Measurements from ENCODE around the gene AAMP.

AAMP gene

DNA sequence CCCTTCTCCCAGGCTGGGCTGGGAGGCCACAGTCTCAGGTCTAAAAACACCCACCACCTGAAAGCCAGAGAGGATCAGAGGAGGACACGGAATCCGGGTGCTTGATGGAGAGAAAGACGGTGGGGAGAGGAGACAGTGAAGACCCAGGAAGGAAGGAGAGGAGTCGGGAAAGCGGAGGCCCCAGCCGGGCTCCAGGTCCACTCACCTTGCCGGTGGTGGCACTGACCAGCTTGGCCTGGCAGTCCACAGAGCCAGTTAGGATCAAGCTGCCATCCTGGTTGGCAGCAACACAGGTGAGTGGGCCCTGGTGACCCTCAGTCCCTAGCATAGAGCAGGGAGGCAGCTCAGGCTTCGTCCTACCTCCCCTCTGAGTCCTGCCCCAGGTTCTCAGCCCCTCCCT, 4.3 kb downstream of the AAMP start:
- H3K27me3 ChIP-seq (ENCODE audit: insufficient read depth, low read length): no peaks in the 10 kb centered on the region

DNA sequence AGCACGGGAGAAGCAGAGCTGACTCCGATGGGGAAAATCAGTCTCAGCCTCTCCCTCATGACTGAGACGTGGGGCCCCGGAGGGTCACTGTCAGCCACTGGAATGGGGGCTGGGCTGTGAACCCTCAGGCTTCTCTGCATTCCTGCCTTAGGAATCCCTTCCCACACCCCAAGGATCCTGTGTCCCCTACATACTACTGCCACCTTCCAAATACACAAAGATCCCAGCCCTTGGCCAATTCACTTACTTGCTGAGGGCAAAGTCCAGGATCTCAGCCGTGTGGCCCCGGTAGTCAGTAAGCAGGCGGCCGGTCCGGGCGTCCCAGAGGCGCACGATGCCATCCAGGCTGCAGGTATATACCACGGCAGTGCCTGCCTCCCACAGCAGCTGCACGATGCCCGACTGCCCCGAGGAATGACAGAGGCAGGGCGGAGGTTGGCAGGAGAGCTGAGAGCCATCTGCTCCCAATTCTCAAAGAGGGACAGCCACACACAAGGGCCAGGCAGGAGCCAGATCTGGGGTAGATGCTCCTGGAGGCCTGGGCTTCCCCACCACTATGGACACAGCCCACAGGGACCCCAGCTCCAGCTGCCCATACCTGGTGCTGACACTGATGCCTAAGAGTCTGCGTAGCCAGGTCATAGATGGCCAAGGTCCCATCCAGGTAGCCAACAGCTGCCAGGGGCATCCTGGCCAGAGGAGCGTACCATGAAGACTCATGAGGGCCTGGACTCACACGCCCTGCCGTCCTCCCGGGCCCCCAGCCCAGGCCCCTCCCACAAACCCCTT, 5.0 kb downstream of the AAMP start:
- Histone ChIP-seq H2AFZ (ENCODE audit: low read depth, low read length) (no peak overlapping the region), H3K4me1 (ENCODE audit: insufficient read depth, low read length) (peaks cover 20% of the 10 kb centered on the region), H3K27me3 (ENCODE audit: insufficient read depth, low read length) (no peaks in the 10 kb centered on the region), H3K4me3 (ENCODE audit: low read length) (no peak overlapping the region), H3K9me3 (ENCODE audit: low read length) (no peaks in the 10 kb centered on the region), H3K36me3 (ENCODE audit: insufficient read depth, low read length) (peaks cover 41% of the 10 kb centered on the region)

More for the DNA sequence above, 4.3 kb downstream of the AAMP start:
- no peak overlapping the region for H2AFZ ChIP-seq (ENCODE audit: low read depth, low read length)
- peaks cover 41% of the 10 kb centered on the region for H3K36me3 ChIP-seq (ENCODE audit: insufficient read depth, low read length)
- no peaks in the 10 kb centered on the region for H3K9me3 ChIP-seq (ENCODE audit: low read length)
- peaks cover 16% of the 10 kb centered on the region for H3K4me1 ChIP-seq (ENCODE audit: insufficient read depth, low read length)
- H3K4me3 ChIP-seq (ENCODE audit: low read length): no peak overlapping the region

DNA sequence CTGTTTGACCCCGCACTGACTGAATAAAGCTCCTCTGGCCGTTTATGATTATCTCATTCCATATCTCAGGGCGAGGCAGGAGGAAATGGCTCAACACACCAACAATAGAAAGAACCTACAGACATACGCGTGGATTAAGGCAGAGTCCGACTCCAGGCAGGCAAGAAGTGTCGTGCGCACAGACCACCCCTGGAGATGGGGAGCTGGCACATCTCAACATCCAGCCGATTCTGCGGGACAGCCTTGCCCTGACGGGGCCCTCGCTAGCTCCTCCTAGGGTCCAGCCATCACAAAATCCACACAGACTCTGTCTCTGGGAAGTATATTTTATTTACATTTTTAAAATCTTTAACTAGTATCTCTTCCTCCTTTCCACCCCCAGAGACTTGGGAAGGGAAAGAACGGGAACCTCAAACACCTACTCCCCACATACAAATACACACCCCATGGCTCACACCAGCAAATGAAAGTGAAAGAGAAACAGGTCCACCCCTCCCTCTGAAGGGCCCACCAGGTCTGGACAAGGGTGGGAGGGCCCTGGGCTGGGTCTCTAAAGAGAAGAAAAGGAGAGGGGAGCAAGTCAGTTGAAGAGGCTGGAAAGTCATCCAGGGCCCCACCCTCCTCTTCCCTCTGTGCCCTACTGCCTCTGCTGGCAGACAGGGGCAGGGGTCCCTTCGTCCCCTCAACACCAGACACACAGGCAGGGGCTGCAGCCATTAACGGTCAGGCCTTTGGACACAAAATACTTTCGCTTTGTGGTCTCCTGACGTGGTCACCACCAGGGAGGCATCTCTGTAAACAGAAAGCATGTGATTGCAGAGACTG, 5.9 kb downstream of the AAMP start:
- peaks cover 41% of the 10 kb centered on the region for H3K36me3 ChIP-seq (ENCODE audit: insufficient read depth, low read length)
- H3K4me1 ChIP-seq (ENCODE audit: insufficient read depth, low read length): peaks cover 20% of the 10 kb centered on the region
- no peak overlapping the region for H2AFZ ChIP-seq (ENCODE audit: low read depth, low read length)
- no peak overlapping the region for H3K4me3 ChIP-seq (ENCODE audit: low read length)
- no peaks in the 10 kb centered on the region for H3K27me3 ChIP-seq (ENCODE audit: insufficient read depth, low read length)
- H3K9me3 ChIP-seq (ENCODE audit: low read length): no peaks in the 10 kb centered on the region

DNA sequence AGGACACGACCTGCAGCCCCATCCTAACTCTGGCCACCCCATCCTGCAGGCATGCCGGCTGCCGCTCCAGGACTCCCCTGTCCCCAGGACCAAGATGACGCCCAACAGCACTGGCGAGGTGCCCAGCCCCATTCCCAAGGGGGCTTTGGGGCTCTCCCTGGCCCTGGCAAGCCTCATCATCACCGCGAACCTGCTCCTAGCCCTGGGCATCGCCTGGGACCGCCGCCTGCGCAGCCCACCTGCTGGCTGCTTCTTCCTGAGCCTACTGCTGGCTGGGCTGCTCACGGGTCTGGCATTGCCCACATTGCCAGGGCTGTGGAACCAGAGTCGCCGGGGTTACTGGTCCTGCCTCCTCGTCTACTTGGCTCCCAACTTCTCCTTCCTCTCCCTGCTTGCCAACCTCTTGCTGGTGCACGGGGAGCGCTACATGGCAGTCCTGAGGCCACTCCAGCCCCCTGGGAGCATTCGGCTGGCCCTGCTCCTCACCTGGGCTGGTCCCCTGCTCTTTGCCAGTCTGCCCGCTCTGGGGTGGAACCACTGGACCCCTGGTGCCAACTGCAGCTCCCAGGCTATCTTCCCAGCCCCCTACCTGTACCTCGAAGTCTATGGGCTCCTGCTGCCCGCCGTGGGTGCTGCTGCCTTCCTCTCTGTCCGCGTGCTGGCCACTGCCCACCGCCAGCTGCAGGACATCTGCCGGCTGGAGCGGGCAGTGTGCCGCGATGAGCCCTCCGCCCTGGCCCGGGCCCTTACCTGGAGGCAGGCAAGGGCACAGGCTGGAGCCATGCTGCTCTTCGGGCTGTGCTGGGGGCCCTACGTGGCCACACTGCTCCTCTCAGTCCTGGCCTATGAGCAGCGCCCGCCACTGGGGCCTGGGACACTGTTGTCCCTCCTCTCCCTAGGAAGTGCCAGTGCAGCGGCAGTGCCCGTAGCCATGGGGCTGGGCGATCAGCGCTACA, 7.0 kb downstream of the AAMP start:
- H3K9me3 ChIP-seq (ENCODE audit: low read length): no peaks in the 10 kb centered on the region
- no peak overlapping the region for H2AFZ ChIP-seq (ENCODE audit: low read depth, low read length)
- peaks cover 41% of the 10 kb centered on the region for H3K36me3 ChIP-seq (ENCODE audit: insufficient read depth, low read length)
- no peak overlapping the region for H3K4me3 ChIP-seq (ENCODE audit: low read length)
- H3K4me1 ChIP-seq (ENCODE audit: insufficient read depth, low read length): peaks cover 20% of the 10 kb centered on the region
- H3K27me3 ChIP-seq (ENCODE audit: insufficient read depth, low read length): no peaks in the 10 kb centered on the region

DNA sequence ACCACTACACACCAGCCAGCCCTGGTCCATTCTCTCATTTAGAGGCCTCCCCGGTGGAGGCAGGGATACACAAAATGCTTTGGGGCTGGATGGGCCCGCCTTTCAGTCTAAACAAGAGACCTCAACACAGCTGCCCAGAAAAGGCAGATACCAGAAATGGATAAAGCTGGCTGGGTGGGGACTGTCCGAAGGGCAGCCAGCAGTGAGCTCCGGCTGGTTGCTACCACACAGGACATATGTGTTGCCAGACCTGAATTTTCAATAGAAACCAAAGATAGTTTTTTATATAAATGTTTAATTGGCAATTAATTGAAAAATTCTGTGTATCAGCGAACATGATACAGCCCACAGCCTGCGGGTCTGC, 7.7 kb downstream of the AAMP start:
- Histone ChIP-seq H2AFZ (ENCODE audit: low read depth, low read length) (no peak overlapping the region), H3K4me3 (ENCODE audit: low read length) (no peak overlapping the region), H3K9me3 (ENCODE audit: low read length) (no peaks in the 10 kb centered on the region), H3K36me3 (ENCODE audit: insufficient read depth, low read length) (peaks cover 36% of the 10 kb centered on the region), H3K27me3 (ENCODE audit: insufficient read depth, low read length) (no peaks in the 10 kb centered on the region), H3K4me1 (ENCODE audit: insufficient read depth, low read length) (peaks cover 20% of the 10 kb centered on the region)

DNA sequence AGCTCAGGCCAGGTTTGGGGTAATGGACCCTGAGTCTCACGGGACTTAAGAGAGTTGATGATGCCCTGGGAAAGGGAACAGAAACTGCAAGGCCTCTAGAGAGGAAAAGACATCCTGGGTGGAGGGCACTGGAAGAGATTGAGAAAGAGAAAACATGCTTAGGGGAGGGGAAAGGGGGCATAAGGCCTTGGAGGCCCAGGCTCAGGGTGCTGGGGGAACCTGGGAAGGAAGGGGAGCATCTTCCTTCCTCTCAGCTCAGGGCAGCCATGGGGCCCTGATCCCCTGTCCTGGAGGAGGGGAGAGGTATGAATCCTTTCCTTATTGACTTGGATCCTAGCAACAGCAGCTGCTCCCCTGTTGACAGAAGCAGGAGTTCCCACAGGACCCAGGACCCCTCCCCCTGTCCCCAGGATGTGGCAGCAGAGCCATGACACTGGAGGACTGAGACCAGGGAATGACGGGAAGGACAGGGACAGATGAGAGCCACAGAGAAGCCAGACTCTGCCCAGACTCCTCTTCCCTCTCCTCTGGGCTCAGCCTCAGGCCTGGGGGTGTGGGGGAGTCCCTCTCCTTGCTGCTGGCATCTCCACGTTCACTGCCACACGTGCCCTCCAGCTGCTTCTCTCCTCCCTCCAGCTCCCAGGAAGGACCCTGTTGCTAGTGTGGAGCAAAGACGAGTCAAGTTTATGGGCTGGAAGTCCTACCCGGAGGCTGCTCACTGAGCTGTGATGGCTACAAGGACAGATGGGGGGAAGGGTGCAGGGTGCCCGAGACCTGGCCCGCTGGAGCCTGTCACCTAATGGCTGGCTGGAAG, 8.3 kb downstream of the AAMP start:
- no peak overlapping the region for H2AFZ ChIP-seq (ENCODE audit: low read depth, low read length)

DNA sequence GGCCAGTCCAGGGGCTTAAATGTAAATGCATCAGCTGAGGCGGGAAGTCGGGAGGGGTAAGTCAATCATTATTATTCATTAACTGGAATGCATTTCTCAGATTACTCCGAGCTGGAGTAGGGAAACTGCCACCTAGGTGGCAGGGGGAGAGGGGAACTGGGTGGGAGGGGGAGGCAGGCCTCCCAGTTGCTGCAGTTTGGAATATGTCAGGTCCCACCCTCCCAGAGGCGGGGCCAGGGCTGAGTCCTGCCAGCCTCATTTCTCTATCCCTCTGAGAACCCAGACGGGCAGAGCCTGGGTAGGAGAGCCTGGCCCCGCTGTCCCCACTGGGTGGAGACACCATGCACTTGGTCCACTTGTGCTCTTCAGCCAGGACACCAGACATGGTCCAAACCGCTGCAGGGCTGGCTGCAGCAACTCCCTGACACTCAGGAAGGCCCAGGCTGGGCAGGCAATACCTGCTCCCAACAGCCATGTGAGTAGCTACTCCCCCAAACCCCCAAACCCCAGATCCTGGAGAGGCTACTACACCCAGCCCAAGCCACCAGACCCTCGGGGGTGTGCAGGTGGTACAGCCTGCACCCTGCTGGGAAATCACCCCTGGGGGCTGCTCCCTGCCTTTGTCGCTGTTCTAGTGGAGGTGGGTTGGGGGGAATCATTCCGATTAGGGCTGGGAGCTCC, 9.1 kb downstream of the AAMP start, which contains the start of gene GPBAR1:
TSS of gene GPBAR1 (plus strand) at position 274 of the 681 bp plus-strand sequence. CDS start 1,710 bp downstream, outside the sequence.
- Histone ChIP-seq H3K36me3 (ENCODE audit: insufficient read depth, low read length) (peaks cover 26% of the 10 kb centered on the region), H3K4me3 (ENCODE audit: low read length) (no peak within 1 kb of the TSS), H3K9me3 (ENCODE audit: low read length) (no peaks in the 10 kb centered on the region), H3K4me1 (ENCODE audit: insufficient read depth, low read length) (peaks cover 20% of the 10 kb centered on the region), H3K27me3 (ENCODE audit: insufficient read depth, low read length) (no peaks in the 10 kb centered on the region), H2AFZ (ENCODE audit: low read depth, low read length) (no peak within 1 kb of the TSS)

More for the DNA sequence above, 8.3 kb downstream of the AAMP start:
- H3K36me3 ChIP-seq (ENCODE audit: insufficient read depth, low read length): peaks cover 31% of the 10 kb centered on the region
- H3K27me3 ChIP-seq (ENCODE audit: insufficient read depth, low read length): no peaks in the 10 kb centered on the region
- H3K9me3 ChIP-seq (ENCODE audit: low read length): no peaks in the 10 kb centered on the region
- H3K4me3 ChIP-seq (ENCODE audit: low read length): no peak overlapping the region
- peaks cover 20% of the 10 kb centered on the region for H3K4me1 ChIP-seq (ENCODE audit: insufficient read depth, low read length)

DNA sequence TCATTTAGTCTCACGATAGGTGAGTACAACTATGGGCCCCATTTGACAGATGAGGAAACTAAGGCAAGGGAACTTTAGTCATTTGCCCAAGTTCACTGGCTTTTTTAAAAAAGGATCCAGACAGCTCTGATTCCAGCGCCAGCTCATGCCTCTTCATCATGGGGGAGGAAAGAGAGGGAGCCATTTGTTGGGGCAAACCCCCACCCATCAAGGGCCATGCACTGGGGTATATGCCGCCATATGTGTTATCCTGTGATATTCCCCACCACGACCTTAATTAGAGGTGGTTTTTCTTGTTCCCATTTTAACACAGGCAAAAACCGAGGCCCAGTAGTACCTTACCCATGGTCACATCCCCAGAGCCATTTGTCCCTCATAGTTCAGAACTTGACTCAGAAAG, 9.8 kb downstream of the AAMP start:
- H3K27me3 ChIP-seq (ENCODE audit: insufficient read depth, low read length): no peaks in the 10 kb centered on the region
- peaks cover 26% of the 10 kb centered on the region for H3K36me3 ChIP-seq (ENCODE audit: insufficient read depth, low read length)
- H3K4me1 ChIP-seq (ENCODE audit: insufficient read depth, low read length): peaks cover 20% of the 10 kb centered on the region
- no peaks in the 10 kb centered on the region for H3K9me3 ChIP-seq (ENCODE audit: low read length)
- H3K4me3 ChIP-seq (ENCODE audit: low read length): no peak overlapping the region
- no peak overlapping the region for H2AFZ ChIP-seq (ENCODE audit: low read depth, low read length)

DNA sequence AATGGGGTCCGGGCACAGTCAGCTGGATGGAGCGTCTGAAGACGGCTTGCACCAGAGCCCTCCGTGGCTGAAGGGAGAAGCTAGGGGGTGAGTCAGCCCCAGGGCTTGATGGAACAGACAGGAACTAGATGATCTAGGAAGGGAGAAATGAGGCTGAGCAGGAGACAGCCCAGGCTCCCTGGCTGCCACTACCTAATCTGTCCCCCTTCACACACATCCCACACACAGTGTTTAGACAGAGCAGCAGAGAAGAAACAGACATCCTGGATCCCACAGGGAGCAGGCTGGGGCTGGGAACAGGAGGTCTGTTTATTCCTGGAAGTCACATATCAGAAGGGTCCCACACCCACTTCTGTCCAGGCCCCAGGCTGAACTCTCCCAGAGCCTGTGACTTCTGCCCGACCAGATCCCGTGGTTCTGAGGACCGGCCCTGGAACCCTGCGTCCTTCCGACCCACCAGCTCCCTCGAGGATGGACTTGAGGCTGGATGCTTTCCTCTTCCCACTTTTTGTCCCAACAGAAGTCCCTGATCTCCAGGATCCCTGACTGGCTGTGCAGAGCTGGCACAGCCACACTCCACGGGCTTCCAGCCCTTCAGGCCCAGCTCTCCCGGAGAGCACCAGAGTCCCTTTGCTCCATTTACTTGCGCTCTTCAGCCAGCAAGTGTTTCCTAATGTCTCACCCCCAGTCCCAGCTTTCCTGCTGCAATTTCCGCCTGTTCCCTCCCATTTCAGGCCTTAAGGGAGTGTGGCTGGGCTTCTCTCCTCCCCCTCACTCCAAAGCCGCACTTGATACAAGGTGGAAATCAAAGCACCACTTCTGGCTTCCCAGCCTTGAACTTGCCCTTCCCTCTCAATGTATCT, 10.6 kb downstream of the AAMP start:
- H3K4me3 ChIP-seq (ENCODE audit: low read length): no peak overlapping the region
- no peaks in the 10 kb centered on the region for H3K27me3 ChIP-seq (ENCODE audit: insufficient read depth, low read length)
- no peak overlapping the region for H2AFZ ChIP-seq (ENCODE audit: low read depth, low read length)
- H3K4me1 ChIP-seq (ENCODE audit: insufficient read depth, low read length): peaks cover 20% of the 10 kb centered on the region
- peaks cover 25% of the 10 kb centered on the region for H3K36me3 ChIP-seq (ENCODE audit: insufficient read depth, low read length)
- no peaks in the 10 kb centered on the region for H3K9me3 ChIP-seq (ENCODE audit: low read length)

DNA sequence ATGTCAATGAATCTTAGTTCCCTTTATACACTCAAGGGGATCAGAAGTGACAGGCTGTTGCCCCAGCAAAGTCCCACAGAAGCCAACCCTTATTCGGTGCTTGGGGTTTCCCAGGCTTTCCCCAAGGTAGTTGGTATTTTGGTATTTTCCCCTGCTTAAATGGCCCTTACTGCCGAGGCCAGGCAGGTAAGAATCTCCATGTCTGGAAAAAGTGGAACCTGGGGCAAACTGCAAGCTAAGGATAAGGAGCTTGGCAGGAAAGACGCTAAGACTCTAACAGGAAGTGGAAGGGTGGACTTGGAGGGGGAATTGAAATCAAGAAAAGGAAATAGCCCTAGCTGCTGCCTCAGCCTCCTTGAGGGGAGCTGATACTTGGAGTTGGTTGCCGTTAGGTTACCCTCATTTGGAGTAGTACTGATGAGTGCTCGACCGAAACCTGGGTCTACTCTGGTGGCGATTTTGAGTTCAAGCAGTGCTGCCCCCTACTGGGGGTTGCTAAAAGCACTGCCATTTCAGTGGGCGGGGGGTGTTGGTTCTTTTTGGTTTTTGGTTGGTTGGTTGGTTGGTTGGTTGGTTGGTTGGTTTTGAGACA, 12.5 kb downstream of the AAMP start:
- H3K4me3 ChIP-seq (ENCODE audit: low read length): no peak overlapping the region
- no peaks in the 10 kb centered on the region for H3K9me3 ChIP-seq (ENCODE audit: low read length)
- peaks cover 20% of the 10 kb centered on the region for H3K4me1 ChIP-seq (ENCODE audit: insufficient read depth, low read length)
- H2AFZ ChIP-seq (ENCODE audit: low read depth, low read length): no peak overlapping the region
- no peaks in the 10 kb centered on the region for H3K27me3 ChIP-seq (ENCODE audit: insufficient read depth, low read length)
- peaks cover 34% of the 10 kb centered on the region for H3K36me3 ChIP-seq (ENCODE audit: insufficient read depth, low read length)

Data from neuron (in vitro differentiated cells).